Neural progenitor cell (in vitro differentiated cells): ENCODE data around the gene LRRC59. TPM values are rescaled to one million over a fixed set of nuclear protein-coding genes. Genes with fewer than 3 reads are reported as not detected.

Experiments
- DNase-seq: peaks from one replicate; pipeline ENCODE4 v3.0.0-alpha.2; 2016; ENCODE audit warnings: low spot score
- H2AFZ ChIP-seq: fragments of 200-600 bp; sonication (generic); replicated peaks from 2 replicates; pipeline ENCODE4 v1.6.1; 2016; ENCODE audit warnings: antibody characterized with exemption
- H3F3A ChIP-seq: fragments of 200-600 bp; sonication (generic); 2 replicates; pipeline ENCODE4 v1.6.1; 2016; ENCODE audit warnings: antibody characterized with exemption, low read depth
- H3K27ac ChIP-seq: fragments of 200-600 bp; sonication (generic); 2 replicates; pipeline ENCODE4 v1.5.1; 2016; ENCODE audit warnings: mild to moderate bottlenecking
- H3K27me3 ChIP-seq: fragments of 200-600 bp; sonication (generic); 2 replicates; pipeline ENCODE4 v1.6.1; 2016; ENCODE audit warnings: mild to moderate bottlenecking, moderate library complexity
- H3K36me3 ChIP-seq: fragments of 200-600 bp; sonication (generic); 2 replicates; pipeline ENCODE4 v1.5.1; 2016
- H3K4me1 ChIP-seq: fragments of 200-600 bp; sonication (generic); 2 replicates; pipeline ENCODE4 v1.6.1; 2016; ENCODE audit warnings: mixed run types
- H3K4me2 ChIP-seq: fragments of 200-600 bp; sonication (generic); 2 replicates; pipeline ENCODE4 v1.6.1; 2016
- H3K4me3 ChIP-seq: fragments of 200-600 bp; sonication (generic); 2 replicates; pipeline ENCODE4 v1.5.1; 2016
- H3K79me2 ChIP-seq: fragments of 200-600 bp; sonication (generic); 2 replicates; pipeline ENCODE4 v1.6.1; 2016; ENCODE audit warnings: low read depth
- H3K9ac ChIP-seq: fragments of 200-600 bp; sonication (generic); 2 replicates; pipeline ENCODE4 v1.6.1; 2016
- H3K9me3 ChIP-seq: fragments of 200-600 bp; sonication (generic); 2 replicates; pipeline ENCODE4 v1.5.1; 2016; ENCODE audit warnings: low read depth
- H4K20me1 ChIP-seq: fragments of 200-600 bp; sonication (generic); 2 replicates; pipeline ENCODE4 v1.6.1; 2016; ENCODE audit warnings: low read depth
- H3K27ac Mint-ChIP-seq: 3 replicates; pipeline ENCODE4 v1.8.0; 2021; ENCODE audit warnings: mixed read lengths
- H3K27me3 Mint-ChIP-seq: 2 replicates; pipeline ENCODE4 v1.8.0; 2022; ENCODE audit warnings: low read depth, mild to moderate bottlenecking, inconsistent platforms, moderate library complexity, mixed read lengths; ENCODE audit not compliant: insufficient read depth
- H3K36me3 Mint-ChIP-seq: 3 replicates; pipeline ENCODE4 v1.8.0; 2021; ENCODE audit warnings: mixed read lengths
- H3K4me1 Mint-ChIP-seq: 3 replicates; pipeline ENCODE4 v1.8.0; 2021; ENCODE audit warnings: mixed read lengths
- H3K4me3 Mint-ChIP-seq: 3 replicates; pipeline ENCODE4 v1.8.0; 2021; ENCODE audit warnings: mild to moderate bottlenecking, moderate library complexity, mixed read lengths
- H3K9me3 Mint-ChIP-seq: 3 replicates; pipeline ENCODE4 v1.8.0; 2020; ENCODE audit warnings: mixed read lengths
- CTCF ChIP-seq: fragments of 200-600 bp; sonication (generic); IDR thresholded peaks from 2 replicates; pipeline ENCODE4 v1.5.1; 2017; ENCODE audit warnings: antibody characterized with exemption, mild to moderate bottlenecking
- EZH2 ChIP-seq: fragments of 200-600 bp; sonication (generic); IDR thresholded peaks from 2 replicates; pipeline ENCODE4 v1.6.1; 2017; ENCODE audit warnings: antibody characterized with exemption, mild to moderate bottlenecking, moderate library complexity
- EZH2phosphoT487 ChIP-seq: fragments of 200-600 bp; sonication (generic); IDR thresholded peaks from 2 replicates; pipeline ENCODE4 v1.6.1; 2017; ENCODE audit warnings: antibody characterized with exemption
- total RNA-seq: library from RNA; depleted of rRNA; stranded (reverse); fragments of >200 nt; gene quantifications from 2 replicates; pipeline ENCODE4 v1.2.3, GENCODE V29; 2015; ENCODE audit warnings: low replicate concordance

Gene LRRC59
- total RNA-seq, 1 donor from 2014 or later: 57.0 TPM

DNA sequence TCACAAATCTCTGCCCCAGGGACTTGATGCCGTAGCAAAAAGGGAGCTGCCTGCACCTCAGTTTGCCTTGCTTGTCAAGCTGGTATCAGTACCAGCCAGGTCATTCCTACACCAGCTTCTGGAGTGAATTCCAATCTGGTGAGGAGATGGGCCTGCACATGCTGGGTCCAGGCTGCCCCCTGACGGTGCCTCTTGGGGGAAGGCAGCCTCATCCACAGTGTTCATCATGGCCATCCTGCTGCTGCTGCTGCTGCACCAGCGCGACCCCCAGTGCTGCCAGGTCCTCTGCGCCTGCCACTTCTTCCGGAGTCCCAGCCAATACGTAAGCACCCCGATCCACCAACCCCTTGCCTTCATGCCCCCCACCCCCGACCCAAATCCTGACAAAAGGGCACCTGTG lies 32.6 kb downstream of the LRRC59 start:
- H3K4me1 Mint-ChIP-seq: peaks cover 40% of the 10 kb centered on the region
- Histone ChIP-seq H3K27ac (no peak overlapping the region), H4K20me1 (peaks cover 50% of the 10 kb centered on the region), H3K4me1 (peaks cover 14% of the 10 kb centered on the region), H3K27me3 (no peaks in the 10 kb centered on the region), H3K9me3 (no peaks in the 10 kb centered on the region), H3K36me3 (peaks cover 7% of the 10 kb centered on the region), H3K4me2 (no peak overlapping the region), H2AFZ (no peak overlapping the region), H3K4me3 (no peak overlapping the region), H3K9ac (no peak overlapping the region), H3F3A (peaks cover 31% of the 10 kb centered on the region), H3K79me2 (no peaks in the 10 kb centered on the region)
- H3K4me3 Mint-ChIP-seq: peak overlapping the region; percentile 67
- H3K36me3 Mint-ChIP-seq: peaks cover 11% of the 10 kb centered on the region
- peak; percentile 26 for DNase-seq
- TF ChIP-seq CTCF (peak; percentile 12), EZH2phosphoT487 (no peak), EZH2 (no peak)
- no peaks in the 10 kb centered on the region for H3K9me3 Mint-ChIP-seq
- H3K27ac Mint-ChIP-seq: peak overlapping the region; percentile 81
- peaks cover 11% of the 10 kb centered on the region for H3K27me3 Mint-ChIP-seq

DNA sequence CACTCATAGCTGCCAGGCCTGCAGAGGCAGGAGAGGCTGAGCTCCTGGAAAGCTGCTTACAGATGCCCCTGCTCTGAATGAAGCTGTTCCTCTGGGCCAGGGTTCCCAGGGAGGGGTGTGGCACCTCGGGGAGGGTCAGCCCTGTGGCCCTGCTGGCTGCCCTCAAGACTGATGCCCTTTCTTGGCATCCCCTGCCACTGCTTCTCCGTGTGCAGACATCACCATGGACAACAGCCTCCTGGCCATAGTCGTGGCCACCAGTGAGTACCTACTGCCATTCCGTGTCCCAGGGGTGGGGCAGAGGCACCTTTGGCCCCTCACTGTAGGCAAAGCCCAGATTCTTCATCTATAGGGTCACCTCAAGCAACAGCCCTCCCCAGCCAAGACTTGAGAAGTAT lies 33.3 kb downstream of the LRRC59 start:
- H3K36me3 ChIP-seq: peaks cover 5% of the 10 kb centered on the region
- peak overlapping the region; percentile 81 for H3K27ac Mint-ChIP-seq

DNA sequence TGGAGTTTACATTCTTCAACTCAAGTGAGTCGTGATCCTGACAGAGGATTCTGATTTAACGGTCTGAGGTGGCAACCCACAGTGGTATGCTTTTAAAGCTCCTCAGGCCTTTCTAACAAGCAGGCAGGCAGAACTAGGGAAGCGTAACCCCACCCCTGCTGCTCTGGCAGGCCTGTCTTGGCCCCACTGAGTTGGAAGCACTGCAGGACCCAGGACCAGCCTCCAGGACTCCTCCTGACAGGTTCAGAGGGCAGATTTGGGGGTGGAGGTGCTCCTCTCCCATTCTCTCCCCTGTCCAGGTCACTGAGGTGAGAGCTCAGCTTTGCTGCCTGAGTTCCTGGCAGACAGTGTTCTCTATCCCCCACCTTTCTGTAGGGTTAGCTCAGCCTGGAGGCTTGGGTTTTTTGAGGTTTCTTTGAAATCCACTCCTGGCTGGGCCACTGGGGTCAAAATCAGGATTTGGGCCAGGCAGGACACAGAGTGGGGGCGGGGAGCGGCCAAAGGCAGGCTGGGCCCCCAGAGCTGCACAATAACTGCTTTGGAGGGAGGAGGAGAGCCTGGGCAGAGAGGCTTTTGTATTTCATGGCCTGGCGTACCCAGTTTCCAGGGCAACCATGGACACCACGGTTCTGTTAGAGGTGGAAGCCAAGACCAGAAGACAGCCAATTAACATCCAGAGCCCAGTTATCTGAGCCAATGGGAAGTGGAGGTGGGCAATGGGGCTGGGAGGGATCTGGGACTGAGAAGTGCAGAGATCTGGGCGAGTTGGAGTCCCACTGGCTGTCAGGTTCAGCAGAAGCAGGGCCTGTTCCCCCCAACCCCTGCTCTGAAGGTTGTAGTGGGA lies 33.9 kb downstream of the LRRC59 start:
- H3K27ac ChIP-seq: peak overlapping the region; percentile 14
- peaks cover 11% of the 10 kb centered on the region for H3K36me3 Mint-ChIP-seq
- peaks cover 40% of the 10 kb centered on the region for H3K4me1 Mint-ChIP-seq
- H3K4me2 ChIP-seq: peak overlapping the region; percentile 79
- peaks cover 53% of the 10 kb centered on the region for H4K20me1 ChIP-seq
- H3K79me2 ChIP-seq: no peaks in the 10 kb centered on the region
- no peak overlapping the region for H2AFZ ChIP-seq
- H3K9me3 ChIP-seq: no peaks in the 10 kb centered on the region
- H3K4me3 ChIP-seq: peak overlapping the region; percentile 30
- no peak overlapping the region for H3K9ac ChIP-seq
- H3F3A ChIP-seq: peaks cover 31% of the 10 kb centered on the region
- peak; percentile 94 for DNase-seq
- TF ChIP-seq EZH2 (no peak), EZH2phosphoT487 (no peak), CTCF (no peak)
- no peaks in the 10 kb centered on the region for H3K27me3 ChIP-seq
- H3K36me3 ChIP-seq: no peaks in the 10 kb centered on the region
- H3K4me1 ChIP-seq: peaks cover 14% of the 10 kb centered on the region
- peak overlapping the region; percentile 76 for H3K4me3 Mint-ChIP-seq
- H3K27ac Mint-ChIP-seq: peak overlapping the region; percentile 81
- H3K27me3 Mint-ChIP-seq: peaks cover 11% of the 10 kb centered on the region
- no peaks in the 10 kb centered on the region for H3K9me3 Mint-ChIP-seq

More for the DNA sequence above, 33.3 kb downstream of the LRRC59 start:
- Histone ChIP-seq H4K20me1 (peaks cover 52% of the 10 kb centered on the region), H3K79me2 (no peaks in the 10 kb centered on the region), H3K9me3 (no peaks in the 10 kb centered on the region), H2AFZ (no peak overlapping the region), H3K27me3 (no peaks in the 10 kb centered on the region), H3K4me3 (no peak overlapping the region), H3K9ac (no peak overlapping the region), H3K27ac (no peak overlapping the region), H3F3A (peaks cover 31% of the 10 kb centered on the region), H3K4me1 (peaks cover 14% of the 10 kb centered on the region), H3K4me2 (peak overlapping the region; percentile 79)
- TF ChIP-seq CTCF (no peak), EZH2 (no peak), EZH2phosphoT487 (no peak)
- peaks cover 12% of the 10 kb centered on the region for H3K36me3 Mint-ChIP-seq
- H3K9me3 Mint-ChIP-seq: no peaks in the 10 kb centered on the region
- peaks cover 40% of the 10 kb centered on the region for H3K4me1 Mint-ChIP-seq
- peak overlapping the region; percentile 76 for H3K4me3 Mint-ChIP-seq
- DNase-seq: no peak
- peaks cover 11% of the 10 kb centered on the region for H3K27me3 Mint-ChIP-seq
